ENCODE results near the gene LCNL1. TPM values are rescaled to one million over a fixed set of nuclear protein-coding genes. Genes with fewer than 3 reads are reported as not detected.

LCNL1 gene
- total and polyA plus RNA-seq, 10 of the 15 experiments (the other 5 are each of a cell fraction or from before 2014, with no cell fraction given) = not detected

DNA sequence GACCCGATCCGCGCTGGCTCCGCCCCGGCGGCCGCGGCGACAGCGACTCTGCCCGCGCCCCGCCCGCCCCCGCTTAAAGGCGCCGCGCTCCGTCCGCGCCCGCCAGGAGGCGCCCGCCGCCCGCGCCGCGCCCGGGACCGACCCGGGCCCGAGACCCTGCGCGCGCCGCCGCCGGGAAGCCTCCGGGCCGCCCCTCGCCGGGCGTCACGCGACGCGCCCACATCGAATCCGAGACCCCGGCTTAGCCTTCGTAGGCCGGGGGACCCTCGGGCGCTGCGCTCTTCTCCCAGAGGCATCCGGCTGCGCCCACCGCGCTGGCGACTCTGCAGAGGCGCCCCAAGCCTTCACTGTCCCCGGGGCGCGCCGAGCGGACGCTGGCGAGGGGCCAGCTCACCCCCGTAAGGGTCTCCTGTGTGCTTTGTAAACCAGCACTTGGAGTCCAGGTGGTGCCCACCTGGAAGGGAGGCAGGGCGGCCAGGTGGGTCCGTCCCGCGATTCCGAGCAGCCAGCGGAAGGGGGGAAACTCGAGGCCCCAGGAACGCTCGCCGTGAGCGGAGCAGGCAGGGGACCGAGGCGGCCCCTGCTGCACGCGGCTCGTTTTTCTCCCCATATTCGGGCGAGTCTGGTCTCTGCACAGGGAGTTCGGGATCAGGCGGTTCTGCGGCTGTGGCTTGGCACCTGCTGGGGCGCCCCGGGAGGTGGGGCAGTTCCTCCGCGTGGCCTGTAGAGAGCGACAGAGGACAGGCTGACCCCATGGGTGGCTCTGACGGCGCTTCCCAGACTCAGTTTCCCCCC, 45.7 kb downstream of the LCNL1 start (continued):
- TF ChIP-seq, protein P1, sequence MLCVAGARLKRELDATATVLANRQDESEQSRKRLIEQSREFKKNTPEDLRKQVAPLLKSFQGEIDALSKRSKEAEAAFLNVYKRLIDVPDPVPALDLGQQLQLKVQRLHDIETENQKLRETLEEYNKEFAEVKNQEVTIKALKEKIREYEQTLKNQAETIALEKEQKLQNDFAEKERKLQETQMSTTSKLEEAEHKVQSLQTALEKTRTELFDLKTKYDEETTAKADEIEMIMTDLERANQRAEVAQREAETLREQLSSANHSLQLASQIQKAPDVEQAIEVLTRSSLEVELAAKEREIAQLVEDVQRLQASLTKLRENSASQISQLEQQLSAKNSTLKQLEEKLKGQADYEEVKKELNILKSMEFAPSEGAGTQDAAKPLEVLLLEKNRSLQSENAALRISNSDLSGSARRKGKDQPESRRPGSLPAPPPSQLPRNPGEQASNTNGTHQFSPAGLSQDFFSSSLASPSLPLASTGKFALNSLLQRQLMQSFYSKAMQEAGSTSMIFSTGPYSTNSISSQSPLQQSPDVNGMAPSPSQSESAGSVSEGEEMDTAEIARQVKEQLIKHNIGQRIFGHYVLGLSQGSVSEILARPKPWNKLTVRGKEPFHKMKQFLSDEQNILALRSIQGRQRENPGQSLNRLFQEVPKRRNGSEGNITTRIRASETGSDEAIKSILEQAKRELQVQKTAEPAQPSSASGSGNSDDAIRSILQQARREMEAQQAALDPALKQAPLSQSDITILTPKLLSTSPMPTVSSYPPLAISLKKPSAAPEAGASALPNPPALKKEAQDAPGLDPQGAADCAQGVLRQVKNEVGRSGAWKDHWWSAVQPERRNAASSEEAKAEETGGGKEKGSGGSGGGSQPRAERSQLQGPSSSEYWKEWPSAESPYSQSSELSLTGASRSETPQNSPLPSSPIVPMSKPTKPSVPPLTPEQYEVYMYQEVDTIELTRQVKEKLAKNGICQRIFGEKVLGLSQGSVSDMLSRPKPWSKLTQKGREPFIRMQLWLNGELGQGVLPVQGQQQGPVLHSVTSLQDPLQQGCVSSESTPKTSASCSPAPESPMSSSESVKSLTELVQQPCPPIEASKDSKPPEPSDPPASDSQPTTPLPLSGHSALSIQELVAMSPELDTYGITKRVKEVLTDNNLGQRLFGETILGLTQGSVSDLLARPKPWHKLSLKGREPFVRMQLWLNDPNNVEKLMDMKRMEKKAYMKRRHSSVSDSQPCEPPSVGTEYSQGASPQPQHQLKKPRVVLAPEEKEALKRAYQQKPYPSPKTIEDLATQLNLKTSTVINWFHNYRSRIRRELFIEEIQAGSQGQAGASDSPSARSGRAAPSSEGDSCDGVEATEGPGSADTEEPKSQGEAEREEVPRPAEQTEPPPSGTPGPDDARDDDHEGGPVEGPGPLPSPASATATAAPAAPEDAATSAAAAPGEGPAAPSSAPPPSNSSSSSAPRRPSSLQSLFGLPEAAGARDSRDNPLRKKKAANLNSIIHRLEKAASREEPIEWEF (IDR thresholded peaks at IDR 0.05; ENCODE audit: insufficient replicate concordance, low read depth, low read length) = no peak
- TF ChIP-seq CREB1 (IDR thresholded peaks at IDR 0.05; ENCODE audit: low read depth) = no peak
- TF ChIP-seq, protein P2, sequence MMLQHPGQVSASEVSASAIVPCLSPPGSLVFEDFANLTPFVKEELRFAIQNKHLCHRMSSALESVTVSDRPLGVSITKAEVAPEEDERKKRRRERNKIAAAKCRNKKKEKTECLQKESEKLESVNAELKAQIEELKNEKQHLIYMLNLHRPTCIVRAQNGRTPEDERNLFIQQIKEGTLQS (IDR thresholded peaks at IDR 0.05; ENCODE audit: borderline replicate concordance, extremely low read depth, low read depth, low read length) = no peak
- TF ChIP-seq RBBP5 (conservative IDR thresholded peaks at IDR 0.05) = no peak
- no peak for TF ChIP-seq SUZ12 (IDR thresholded peaks at IDR 0.05; ENCODE audit: unreplicated experiment)
- no peak for TF ChIP-seq SUPT20H (IDR thresholded peaks at IDR 0.05; ENCODE audit: borderline replicate concordance, control insufficient read depth, low read depth, low read length)
- TF ChIP-seq MEF2A (IDR thresholded peaks at IDR 0.05; ENCODE audit: insufficient read depth, low read depth, low read length) = no peak
- no peak for TF ChIP-seq IRF4 (IDR thresholded peaks at IDR 0.05; ENCODE audit: low read depth, low read length)
- no peak for TF ChIP-seq NFYA (IDR thresholded peaks at IDR 0.05; ENCODE audit: borderline replicate concordance, low read depth, low read length)
- TF ChIP-seq POLR2A (IDR thresholded peaks at IDR 0.05; ENCODE audit: low read depth, low read length) = no peak
- TF ChIP-seq, protein P3, sequence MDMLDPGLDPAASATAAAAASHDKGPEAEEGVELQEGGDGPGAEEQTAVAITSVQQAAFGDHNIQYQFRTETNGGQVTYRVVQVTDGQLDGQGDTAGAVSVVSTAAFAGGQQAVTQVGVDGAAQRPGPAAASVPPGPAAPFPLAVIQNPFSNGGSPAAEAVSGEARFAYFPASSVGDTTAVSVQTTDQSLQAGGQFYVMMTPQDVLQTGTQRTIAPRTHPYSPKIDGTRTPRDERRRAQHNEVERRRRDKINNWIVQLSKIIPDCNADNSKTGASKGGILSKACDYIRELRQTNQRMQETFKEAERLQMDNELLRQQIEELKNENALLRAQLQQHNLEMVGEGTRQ (IDR thresholded peaks at IDR 0.05; ENCODE audit: borderline replicate concordance, low read depth, low read length) = no peak
- TF ChIP-seq, protein P4, sequence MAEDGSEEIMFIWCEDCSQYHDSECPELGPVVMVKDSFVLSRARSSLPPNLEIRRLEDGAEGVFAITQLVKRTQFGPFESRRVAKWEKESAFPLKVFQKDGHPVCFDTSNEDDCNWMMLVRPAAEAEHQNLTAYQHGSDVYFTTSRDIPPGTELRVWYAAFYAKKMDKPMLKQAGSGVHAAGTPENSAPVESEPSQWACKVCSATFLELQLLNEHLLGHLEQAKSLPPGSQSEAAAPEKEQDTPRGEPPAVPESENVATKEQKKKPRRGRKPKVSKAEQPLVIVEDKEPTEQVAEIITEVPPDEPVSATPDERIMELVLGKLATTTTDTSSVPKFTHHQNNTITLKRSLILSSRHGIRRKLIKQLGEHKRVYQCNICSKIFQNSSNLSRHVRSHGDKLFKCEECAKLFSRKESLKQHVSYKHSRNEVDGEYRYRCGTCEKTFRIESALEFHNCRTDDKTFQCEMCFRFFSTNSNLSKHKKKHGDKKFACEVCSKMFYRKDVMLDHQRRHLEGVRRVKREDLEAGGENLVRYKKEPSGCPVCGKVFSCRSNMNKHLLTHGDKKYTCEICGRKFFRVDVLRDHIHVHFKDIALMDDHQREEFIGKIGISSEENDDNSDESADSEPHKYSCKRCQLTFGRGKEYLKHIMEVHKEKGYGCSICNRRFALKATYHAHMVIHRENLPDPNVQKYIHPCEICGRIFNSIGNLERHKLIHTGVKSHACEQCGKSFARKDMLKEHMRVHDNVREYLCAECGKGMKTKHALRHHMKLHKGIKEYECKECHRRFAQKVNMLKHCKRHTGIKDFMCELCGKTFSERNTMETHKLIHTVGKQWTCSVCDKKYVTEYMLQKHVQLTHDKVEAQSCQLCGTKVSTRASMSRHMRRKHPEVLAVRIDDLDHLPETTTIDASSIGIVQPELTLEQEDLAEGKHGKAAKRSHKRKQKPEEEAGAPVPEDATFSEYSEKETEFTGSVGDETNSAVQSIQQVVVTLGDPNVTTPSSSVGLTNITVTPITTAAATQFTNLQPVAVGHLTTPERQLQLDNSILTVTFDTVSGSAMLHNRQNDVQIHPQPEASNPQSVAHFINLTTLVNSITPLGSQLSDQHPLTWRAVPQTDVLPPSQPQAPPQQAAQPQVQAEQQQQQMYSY (CRISPR knock-in tag; IDR thresholded peaks at IDR 0.05) = no peak
- no peak for TF ChIP-seq SPI1 (IDR thresholded peaks at IDR 0.05; ENCODE audit: borderline replicate concordance, insufficient read depth, low read depth, low read length)
- TF ChIP-seq ZNF217 (IDR thresholded peaks at IDR 0.05) = no peak
